SK-N-MC (cell line): Measurements from ENCODE around the gene UBE2O.

Experiments used
- EZH2 ChIP-seq: fragments of 200-600 bp; sonication (generic); IDR thresholded peaks from one replicate; pipeline ENCODE4 v1.6.1; 2017; ENCODE audit warnings: antibody characterized with exemption
- FOXP2 ChIP-seq: optimal IDR thresholded peaks from 2 replicates; pipeline ENCODE3; 2011; ENCODE audit warnings: mild to moderate bottlenecking, moderate library complexity; ENCODE audit not compliant: insufficient read depth; ENCODE audit errors: extremely low read length, control extremely low read depth
- POLR2AphosphoS5 ChIP-seq: IDR thresholded peaks from 2 replicates; pipeline ENCODE4 v1.6.1; 2012; ENCODE audit warnings: mild to moderate bottlenecking, low read depth, low read length, borderline replicate concordance

DNA sequence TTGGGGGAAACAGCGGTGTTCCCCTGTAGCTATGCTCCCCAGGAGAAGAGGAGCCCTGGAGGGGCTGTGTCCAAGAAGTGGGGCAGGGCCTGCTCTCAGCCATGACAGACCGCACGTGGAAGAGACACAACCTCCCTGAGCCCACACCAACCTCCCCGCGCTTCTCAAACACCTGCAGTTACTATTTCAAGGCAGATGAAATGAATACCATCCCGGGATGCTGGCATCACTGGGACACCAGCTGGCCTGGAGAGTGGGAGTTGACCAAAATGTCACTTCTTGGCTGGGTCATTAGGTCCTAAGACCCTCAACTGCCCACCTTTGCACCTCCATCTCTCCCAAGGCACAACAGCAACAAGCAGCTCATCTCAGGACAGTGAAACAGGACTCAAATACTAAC lies 36.5 kb downstream of the UBE2O start:
- no peak for TF ChIP-seq FOXP2
- no peak for TF ChIP-seq EZH2
- no peak for TF ChIP-seq POLR2AphosphoS5
